GM19035 (cell line): Measurements from ENCODE around the gene PPP2R2D.

Experiments
- ATAC-seq: cut with Tn5 transposase; IDR thresholded peaks from one replicate; pipeline ENCODE4 v1.9.1; 2021; ENCODE audit not compliant: unreplicated experiment

Gene PPP2R2D

GRCh38 chr10:131926253-131926652 is 25.4 kb downstream of the PPP2R2D start:
- no peak for ATAC-seq

DNA sequence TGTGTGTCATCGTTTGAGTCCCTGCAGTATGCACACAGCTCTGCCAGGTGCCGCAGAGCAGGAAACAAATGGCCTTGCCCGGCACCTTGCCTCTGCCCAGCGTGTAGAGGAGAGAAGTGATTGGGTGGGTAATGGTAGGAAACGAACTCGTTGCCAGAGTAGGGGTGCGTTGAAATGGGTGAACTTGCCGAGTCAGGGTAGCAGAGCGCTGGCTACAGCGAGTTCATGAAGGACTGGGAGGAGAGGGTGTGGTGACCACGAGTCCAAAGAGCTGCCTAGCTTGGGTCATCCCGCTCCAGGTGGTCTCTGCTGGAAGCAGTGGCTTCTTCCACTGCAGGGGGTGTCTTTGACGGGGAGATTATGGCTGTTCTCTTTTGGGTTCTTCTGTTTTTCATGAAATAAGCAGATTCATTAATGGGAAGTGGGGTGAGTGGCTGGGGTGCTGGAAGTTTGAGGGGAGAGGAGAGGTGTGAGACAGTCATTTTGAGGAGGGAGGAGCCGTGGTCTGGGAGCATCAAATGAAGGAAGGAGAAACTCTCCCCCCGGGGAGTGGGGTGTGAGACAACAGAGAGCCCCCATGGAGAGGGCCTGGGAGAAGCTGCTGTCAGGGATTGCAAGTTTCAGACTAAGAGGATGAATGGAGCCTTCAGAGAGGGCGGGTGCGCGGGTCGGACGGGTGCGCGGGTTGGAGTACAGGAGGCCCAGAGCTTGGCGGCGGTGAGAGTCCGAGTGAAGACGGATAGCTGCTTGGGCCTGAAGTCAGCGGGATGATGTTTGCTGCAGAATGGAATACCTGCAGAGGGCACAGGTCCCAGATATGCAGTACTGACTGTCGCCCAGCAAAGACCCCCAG is 26.2 kb downstream of the PPP2R2D start:
- ATAC-seq = no peak

DNA sequence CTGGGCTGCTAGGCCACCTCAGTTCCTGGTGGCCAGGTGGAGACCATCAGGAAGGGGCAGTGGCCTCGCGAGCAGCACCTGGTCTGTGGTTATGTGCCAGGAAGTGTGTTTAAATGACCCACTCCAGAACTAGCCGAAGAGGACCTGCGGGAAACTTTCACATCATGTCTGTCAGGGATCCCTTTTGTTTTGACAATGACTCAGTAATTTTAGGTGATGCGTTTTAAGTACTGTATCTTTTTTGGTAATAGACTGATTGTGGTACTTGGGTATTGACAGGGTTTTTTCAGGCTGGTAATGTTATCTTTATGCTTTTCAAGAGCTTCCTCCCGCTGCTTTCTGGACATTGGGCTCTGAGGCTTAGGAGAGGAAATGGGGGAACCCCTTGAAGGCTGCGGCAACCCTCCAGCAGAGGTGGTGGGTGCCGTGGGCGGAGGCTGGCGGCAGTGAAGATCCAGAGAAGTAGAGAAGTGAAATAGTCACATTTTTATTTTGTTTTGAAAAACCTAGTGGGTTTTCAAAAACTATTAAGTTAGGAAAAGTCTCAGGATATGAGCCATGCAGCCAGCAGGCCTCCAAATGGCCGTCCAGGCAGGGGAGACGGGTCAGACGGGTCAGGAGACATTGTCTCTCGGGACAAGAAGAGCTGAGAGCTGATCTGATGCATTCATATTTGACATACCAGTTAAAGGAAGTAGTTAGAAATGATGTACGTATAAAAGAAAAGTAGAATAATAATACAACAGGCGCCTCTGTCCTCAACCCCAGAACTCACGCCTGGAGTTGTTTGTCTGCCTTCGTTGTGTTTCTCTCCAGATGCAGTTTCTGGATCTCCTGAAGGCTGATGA is 27.7 kb downstream of the PPP2R2D start:
- ATAC-seq = peak; percentile 87

GRCh38 chr10:131929122-131929845 is 28.5 kb downstream of the PPP2R2D start:
- ATAC-seq = no peak

- ATAC-seq = no peak
Measured at GRCh38 chr10:131930150-131930549, 29.3 kb downstream of the PPP2R2D start.

GRCh38 chr10:131930586-131931330 is 29.9 kb downstream of the PPP2R2D start:
- ATAC-seq = no peak

- ATAC-seq = no peak
Measured at GRCh38 chr10:131931981-131932380, 31.2 kb downstream of the PPP2R2D start.

DNA sequence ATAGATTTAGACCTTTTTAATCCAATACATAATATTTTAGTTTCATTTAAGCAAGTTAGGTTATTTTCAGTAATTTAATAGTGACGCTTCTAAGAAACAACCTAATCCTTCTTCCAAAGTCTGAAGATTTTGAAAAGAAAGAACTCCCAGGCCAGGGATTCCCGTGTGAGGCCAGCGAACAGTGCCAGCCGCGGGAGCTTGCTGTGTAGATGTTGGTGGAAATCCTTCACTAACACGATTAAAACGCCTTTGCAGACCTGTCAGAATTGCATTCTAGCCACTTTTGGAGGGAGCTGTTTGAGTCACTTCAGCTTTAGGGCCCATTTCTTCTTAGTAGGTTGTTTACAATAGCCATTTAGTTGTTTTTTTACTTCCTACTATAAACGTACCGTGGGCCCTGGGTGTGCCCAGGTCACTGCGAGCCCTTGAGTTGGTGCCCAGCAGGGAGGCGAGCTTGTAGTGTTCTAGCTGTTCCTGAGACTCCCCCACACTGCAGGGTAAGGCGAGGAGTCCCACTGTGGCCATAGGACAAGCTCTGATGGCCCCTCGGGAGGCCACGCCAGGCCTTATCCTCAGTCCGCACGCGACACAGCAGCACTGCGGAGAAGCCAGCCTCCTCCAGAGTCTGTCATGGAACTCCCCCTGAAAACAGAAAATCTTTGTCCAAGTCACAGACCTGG is 32.3 kb downstream of the PPP2R2D start:
- no peak for ATAC-seq

DNA sequence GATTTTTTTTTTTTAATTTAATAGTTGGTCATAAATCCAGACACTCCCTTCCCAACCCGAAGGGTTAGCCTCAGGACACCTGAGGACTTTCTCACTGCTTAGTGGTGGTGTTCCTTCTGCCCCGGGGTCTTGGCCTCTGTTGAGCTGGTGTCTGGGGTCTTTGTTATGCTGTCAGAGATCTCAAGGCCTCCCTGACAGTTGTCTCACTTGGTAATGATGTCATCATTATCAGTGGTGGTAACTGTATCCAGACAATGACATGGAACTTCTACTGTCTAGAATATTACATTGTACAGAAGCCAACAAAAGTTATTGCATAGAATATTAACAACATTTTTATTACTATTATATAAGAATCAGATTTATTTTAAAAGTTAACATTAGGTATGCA is 32.9 kb downstream of the PPP2R2D start:
- ATAC-seq = no peak

GRCh38 chr10:131934769-131935168 is 34.0 kb downstream of the PPP2R2D start:
- ATAC-seq = no peak

DNA sequence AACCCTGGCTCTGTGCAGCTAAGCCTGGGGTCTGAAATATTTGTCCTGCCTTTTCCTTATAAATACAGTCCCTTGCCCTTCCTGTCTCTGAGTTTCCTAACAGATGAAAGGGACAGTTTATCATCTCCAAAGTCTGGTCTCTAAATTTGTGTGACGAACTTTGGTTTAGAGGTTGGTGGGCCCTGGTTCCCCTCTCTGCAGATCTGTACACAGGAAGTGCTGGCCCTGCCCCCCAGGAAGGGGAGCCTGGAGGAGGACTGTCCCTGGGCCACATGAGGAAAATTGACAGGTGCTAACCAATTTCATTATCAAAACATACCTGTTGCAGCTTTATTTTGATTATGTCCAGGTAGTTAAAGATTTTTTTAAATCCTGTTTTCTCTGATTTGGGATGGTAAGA is 34.5 kb downstream of the PPP2R2D start:
- no peak for ATAC-seq

DNA sequence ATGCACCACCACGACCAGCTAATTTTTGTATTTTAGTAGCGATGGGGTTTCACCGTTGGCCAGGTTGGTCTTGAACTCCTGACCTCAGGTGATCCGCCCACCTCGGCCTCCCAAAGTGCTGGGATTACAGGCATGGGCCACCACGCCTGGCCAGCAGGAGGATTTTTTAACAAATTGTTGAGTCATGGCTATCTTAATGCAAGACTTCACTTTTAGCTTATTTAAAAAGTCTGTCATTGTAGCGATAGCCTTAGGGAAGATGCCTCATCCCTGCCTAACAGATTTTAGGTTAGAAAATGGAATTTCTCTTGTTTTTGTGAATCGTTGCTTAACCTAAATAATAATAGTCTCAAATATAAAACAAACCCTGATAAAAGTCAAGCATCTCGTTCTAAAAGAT is 35.5 kb downstream of the PPP2R2D start:
- ATAC-seq = no peak

- no peak for ATAC-seq
Measured at GRCh38 chr10:131936736-131937135, 35.9 kb downstream of the PPP2R2D start.

DNA sequence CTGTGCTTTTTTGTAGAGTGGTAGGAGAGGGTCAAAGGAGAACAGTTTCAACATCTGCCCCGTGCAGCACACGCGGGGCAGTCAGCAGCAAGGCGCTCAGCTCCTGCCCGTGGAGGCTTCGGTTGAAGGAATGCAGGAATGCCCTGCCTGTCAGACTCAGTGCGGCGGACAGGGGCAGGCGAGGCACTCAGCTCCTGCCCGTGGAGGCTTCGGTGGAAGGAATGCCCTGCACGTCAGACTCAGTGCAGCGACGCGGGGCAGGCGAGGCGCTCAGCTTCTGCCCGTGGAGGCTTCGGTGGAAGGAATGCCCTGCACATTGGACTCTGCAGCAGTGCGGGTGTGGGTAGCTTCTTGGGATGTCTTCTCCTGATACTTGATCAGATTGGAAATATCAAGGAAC is 37.0 kb downstream of the PPP2R2D start:
- no peak for ATAC-seq

GRCh38 chr10:131938681-131939080 is 37.9 kb downstream of the PPP2R2D start:
- ATAC-seq = no peak

- ATAC-seq = no peak
Measured at GRCh38 chr10:131942455-131942854, 41.6 kb downstream of the PPP2R2D start.

- no peak for ATAC-seq
Measured at GRCh38 chr10:131943021-131943814, 42.4 kb downstream of the PPP2R2D start.

- no peak for ATAC-seq
Measured at GRCh38 chr10:131944412-131944811, 43.6 kb downstream of the PPP2R2D start.

GRCh38 chr10:131944976-131945695 is 44.3 kb downstream of the PPP2R2D start:
- no peak for ATAC-seq
